Neural cell (in vitro differentiated cells): Measurements from ENCODE around the gene XIRP1. TPM values are rescaled to one million over a fixed set of nuclear protein-coding genes. Genes with fewer than 3 reads are reported as not detected.

Source experiments
- H2AFZ ChIP-seq: fragments of 200-600, 300-800 bp; sonication (generic), shearing (Covaris generic); 2 replicates; pipeline ENCODE4 v1.6.0; 2014; ENCODE audit warnings: low read depth, mild to moderate bottlenecking, antibody characterized with exemption, low read length, moderate library complexity
- H3F3A ChIP-seq: fragments of 200-600 bp; shearing (Covaris generic); 2 replicates; pipeline ENCODE4 v1.6.1; 2016; ENCODE audit warnings: mild to moderate bottlenecking, moderate library complexity, mixed read lengths, antibody characterized with exemption, low read length; ENCODE audit not compliant: insufficient read depth, poor library complexity, severe bottlenecking
- H3K27ac ChIP-seq: fragments of 200-600, 300-800 bp; sonication (generic), shearing (Covaris generic); 2 replicates; pipeline ENCODE4 v1.5.1; 2014; ENCODE audit warnings: mild to moderate bottlenecking, low read length, moderate library complexity
- H3K27me3 ChIP-seq: fragments of 300-800, 200-600 bp; sonication (generic), shearing (Covaris generic); 2 replicates; pipeline ENCODE4 v1.6.0; 2014; ENCODE audit warnings: mild to moderate bottlenecking, low read depth, low read length, moderate library complexity; ENCODE audit not compliant: insufficient read depth
- H3K36me3 ChIP-seq: fragments of 300-800, 200-600 bp; sonication (generic), shearing (Covaris generic); 2 replicates; pipeline ENCODE4 v1.5.1; 2014; ENCODE audit warnings: mild to moderate bottlenecking, antibody characterized with exemption, low read length, moderate library complexity; ENCODE audit not compliant: insufficient read depth
- H3K4me2 ChIP-seq: fragments of 300-800, 200-600 bp; sonication (generic), shearing (Covaris generic); 2 replicates; pipeline ENCODE4 v1.6.0; 2014; ENCODE audit warnings: mild to moderate bottlenecking, low read length
- H3K4me3 ChIP-seq: fragments of 300-800, 200-600 bp; sonication (generic), shearing (Covaris generic); 2 replicates; pipeline ENCODE4 v1.5.1; 2014; ENCODE audit warnings: mild to moderate bottlenecking, low read length, moderate library complexity
- H3K79me2 ChIP-seq: fragments of 200-600 bp; shearing (Covaris generic); replicated peaks from 2 replicates; pipeline ENCODE4 v1.6.0; 2014; ENCODE audit warnings: mild to moderate bottlenecking, low read length, moderate library complexity; ENCODE audit not compliant: insufficient read depth
- H3K9ac ChIP-seq: fragments of 300-800, 200-600 bp; sonication (generic), shearing (Covaris generic); 2 replicates; pipeline ENCODE4 v1.6.1; 2016; ENCODE audit warnings: mild to moderate bottlenecking, low read length, mixed read lengths
- H3K9me2 ChIP-seq: fragments of 200-600 bp; shearing (Covaris generic); 2 replicates; pipeline ENCODE4 v1.6.1; 2016; ENCODE audit warnings: mild to moderate bottlenecking, low read length, mixed read lengths; ENCODE audit not compliant: insufficient read depth
- H3K9me3 ChIP-seq: fragments of 200-600, 300-800 bp; sonication (generic), shearing (Covaris generic); 2 replicates; pipeline ENCODE4 v1.6.1; 2016; ENCODE audit warnings: mild to moderate bottlenecking, mixed run types, low read length, moderate library complexity, mixed read lengths
- H4K20me1 ChIP-seq: fragments of 200-600 bp; shearing (Covaris generic); 2 replicates; pipeline ENCODE4 v1.6.1; 2016; ENCODE audit warnings: mild to moderate bottlenecking, mixed run types; ENCODE audit not compliant: insufficient read depth
- EP300 ChIP-seq: fragments of 450-650 bp; conservative IDR thresholded peaks from 2 replicates; pipeline ENCODE4 v1.6.1; 2014; ENCODE audit warnings: antibody characterized with exemption, mild to moderate bottlenecking, moderate library complexity; ENCODE audit not compliant: poor library complexity, severe bottlenecking
- EZH2 ChIP-seq: fragments of 200-600, 300-800 bp; shearing (Covaris generic), sonication (generic); IDR thresholded peaks from 2 replicates; pipeline ENCODE4 v1.6.1; 2014; ENCODE audit warnings: antibody characterized with exemption, low read length, borderline replicate concordance, mild to moderate bottlenecking; ENCODE audit not compliant: insufficient read depth, poor library complexity, severe bottlenecking
- MXI1 ChIP-seq: fragments of 450-650 bp; conservative IDR thresholded peaks from 2 replicates; pipeline ENCODE4 v1.6.1; 2014; ENCODE audit warnings: antibody characterized with exemption, mild to moderate bottlenecking; ENCODE audit not compliant: poor library complexity, severe bottlenecking
- POLR2AphosphoS5 ChIP-seq: IDR thresholded peaks from 2 replicates; pipeline ENCODE4 v1.6.1; 2012
- RAD21 ChIP-seq: fragments of 450-650 bp; conservative IDR thresholded peaks from 2 replicates; pipeline ENCODE4 v1.6.1; 2014; ENCODE audit warnings: antibody characterized with exemption, mild to moderate bottlenecking, moderate library complexity
- SMC3 ChIP-seq: fragments of 450-650 bp; conservative IDR thresholded peaks from 2 replicates; pipeline ENCODE4 v1.6.1; 2014; ENCODE audit warnings: antibody characterized with exemption, mild to moderate bottlenecking, moderate library complexity; ENCODE audit not compliant: poor library complexity
- TAF1 ChIP-seq: IDR thresholded peaks from 2 replicates; pipeline ENCODE4 v1.6.1; 2012; ENCODE audit warnings: low read depth
- polyA plus RNA-seq: library from polyadenylated mRNA; depleted of rRNA; stranded (reverse); fragments of >200 nt; gene quantifications from 2 replicates; pipeline ENCODE4 v1.2.3, GENCODE V29; 2014
- TF ChIP-seq, protein P1 (sequence below): IDR thresholded peaks from 2 replicates; pipeline ENCODE4 v1.6.1; 2012; ENCODE audit warnings: borderline replicate concordance
- TF ChIP-seq, protein P2 (sequence below): fragments of 450-650 bp; IDR thresholded peaks from 2 replicates; pipeline ENCODE4 v1.5.1; 2014; ENCODE audit warnings: antibody characterized with exemption, mild to moderate bottlenecking, moderate library complexity; ENCODE audit not compliant: poor library complexity, severe bottlenecking

The XIRP1 gene
- polyA plus RNA-seq, 1 donor from 2014 or later: not detected

DNA sequence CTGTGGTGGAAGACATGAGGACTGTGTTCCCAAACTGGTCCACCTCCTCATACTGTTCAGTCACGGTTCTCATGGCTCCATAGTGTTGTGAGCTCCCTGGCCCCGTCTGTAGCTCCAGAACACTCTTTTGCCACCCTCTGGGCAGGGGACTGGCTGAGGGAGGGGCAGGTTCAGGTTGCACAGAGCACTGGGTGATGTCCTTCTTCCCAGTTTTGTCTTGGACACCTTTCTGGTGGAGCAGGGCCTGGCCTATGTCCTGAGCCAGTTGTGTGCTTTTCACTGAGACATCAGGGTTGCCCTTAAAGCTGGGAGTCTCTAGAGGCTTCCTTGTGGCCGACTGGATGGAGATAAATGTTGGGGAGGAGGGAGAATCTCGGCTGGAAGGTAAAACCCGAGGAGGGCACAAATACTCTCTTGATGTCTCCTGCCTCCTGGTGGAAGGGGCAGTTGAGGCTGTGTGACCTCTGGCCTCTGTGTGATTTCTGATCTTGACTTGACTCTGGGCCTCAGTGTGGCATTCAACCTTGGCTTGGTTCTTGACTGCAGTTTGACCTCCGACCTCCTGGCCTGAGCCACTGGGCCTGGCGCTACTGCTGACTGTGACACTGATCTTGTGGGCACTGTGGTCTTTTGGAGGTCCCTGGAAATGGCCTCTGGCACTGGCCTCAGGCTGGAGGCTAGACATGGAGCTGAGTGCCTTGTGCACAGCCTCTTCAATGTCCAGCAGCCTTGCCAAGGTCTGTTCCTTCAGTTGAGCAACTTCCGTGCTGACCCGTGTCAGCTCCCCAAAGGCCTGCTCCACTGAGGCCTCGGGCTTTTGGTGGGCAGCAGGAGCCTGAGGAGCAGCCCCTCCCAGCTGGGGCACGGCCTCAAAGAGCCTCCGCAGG lies 8.1 kb downstream of the XIRP1 start:
- Histone ChIP-seq H3K27me3 (peaks cover 3% of the 10 kb centered on the region), H2AFZ (no peak overlapping the region), H3K4me2 (no peak overlapping the region), H3K9me3 (no peaks in the 10 kb centered on the region), H3K27ac (no peak overlapping the region), H3K36me3 (no peaks in the 10 kb centered on the region), H3K79me2 (no peaks in the 10 kb centered on the region), H3F3A (no peaks in the 10 kb centered on the region), H3K9ac (no peak overlapping the region), H3K9me2 (no peaks in the 10 kb centered on the region), H3K4me3 (no peak overlapping the region), H4K20me1 (no peaks in the 10 kb centered on the region)
- TF ChIP-seq EZH2 (no peak), SMC3 (no peak), POLR2AphosphoS5 (no peak), TAF1 (no peak), EP300 (no peak), MXI1 (no peak), RAD21 (no peak)
- TF ChIP-seq, protein P1, sequence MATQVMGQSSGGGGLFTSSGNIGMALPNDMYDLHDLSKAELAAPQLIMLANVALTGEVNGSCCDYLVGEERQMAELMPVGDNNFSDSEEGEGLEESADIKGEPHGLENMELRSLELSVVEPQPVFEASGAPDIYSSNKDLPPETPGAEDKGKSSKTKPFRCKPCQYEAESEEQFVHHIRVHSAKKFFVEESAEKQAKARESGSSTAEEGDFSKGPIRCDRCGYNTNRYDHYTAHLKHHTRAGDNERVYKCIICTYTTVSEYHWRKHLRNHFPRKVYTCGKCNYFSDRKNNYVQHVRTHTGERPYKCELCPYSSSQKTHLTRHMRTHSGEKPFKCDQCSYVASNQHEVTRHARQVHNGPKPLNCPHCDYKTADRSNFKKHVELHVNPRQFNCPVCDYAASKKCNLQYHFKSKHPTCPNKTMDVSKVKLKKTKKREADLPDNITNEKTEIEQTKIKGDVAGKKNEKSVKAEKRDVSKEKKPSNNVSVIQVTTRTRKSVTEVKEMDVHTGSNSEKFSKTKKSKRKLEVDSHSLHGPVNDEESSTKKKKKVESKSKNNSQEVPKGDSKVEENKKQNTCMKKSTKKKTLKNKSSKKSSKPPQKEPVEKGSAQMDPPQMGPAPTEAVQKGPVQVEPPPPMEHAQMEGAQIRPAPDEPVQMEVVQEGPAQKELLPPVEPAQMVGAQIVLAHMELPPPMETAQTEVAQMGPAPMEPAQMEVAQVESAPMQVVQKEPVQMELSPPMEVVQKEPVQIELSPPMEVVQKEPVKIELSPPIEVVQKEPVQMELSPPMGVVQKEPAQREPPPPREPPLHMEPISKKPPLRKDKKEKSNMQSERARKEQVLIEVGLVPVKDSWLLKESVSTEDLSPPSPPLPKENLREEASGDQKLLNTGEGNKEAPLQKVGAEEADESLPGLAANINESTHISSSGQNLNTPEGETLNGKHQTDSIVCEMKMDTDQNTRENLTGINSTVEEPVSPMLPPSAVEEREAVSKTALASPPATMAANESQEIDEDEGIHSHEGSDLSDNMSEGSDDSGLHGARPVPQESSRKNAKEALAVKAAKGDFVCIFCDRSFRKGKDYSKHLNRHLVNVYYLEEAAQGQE: no peak
- TF ChIP-seq, protein P2, sequence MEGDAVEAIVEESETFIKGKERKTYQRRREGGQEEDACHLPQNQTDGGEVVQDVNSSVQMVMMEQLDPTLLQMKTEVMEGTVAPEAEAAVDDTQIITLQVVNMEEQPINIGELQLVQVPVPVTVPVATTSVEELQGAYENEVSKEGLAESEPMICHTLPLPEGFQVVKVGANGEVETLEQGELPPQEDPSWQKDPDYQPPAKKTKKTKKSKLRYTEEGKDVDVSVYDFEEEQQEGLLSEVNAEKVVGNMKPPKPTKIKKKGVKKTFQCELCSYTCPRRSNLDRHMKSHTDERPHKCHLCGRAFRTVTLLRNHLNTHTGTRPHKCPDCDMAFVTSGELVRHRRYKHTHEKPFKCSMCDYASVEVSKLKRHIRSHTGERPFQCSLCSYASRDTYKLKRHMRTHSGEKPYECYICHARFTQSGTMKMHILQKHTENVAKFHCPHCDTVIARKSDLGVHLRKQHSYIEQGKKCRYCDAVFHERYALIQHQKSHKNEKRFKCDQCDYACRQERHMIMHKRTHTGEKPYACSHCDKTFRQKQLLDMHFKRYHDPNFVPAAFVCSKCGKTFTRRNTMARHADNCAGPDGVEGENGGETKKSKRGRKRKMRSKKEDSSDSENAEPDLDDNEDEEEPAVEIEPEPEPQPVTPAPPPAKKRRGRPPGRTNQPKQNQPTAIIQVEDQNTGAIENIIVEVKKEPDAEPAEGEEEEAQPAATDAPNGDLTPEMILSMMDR: no peak

DNA sequence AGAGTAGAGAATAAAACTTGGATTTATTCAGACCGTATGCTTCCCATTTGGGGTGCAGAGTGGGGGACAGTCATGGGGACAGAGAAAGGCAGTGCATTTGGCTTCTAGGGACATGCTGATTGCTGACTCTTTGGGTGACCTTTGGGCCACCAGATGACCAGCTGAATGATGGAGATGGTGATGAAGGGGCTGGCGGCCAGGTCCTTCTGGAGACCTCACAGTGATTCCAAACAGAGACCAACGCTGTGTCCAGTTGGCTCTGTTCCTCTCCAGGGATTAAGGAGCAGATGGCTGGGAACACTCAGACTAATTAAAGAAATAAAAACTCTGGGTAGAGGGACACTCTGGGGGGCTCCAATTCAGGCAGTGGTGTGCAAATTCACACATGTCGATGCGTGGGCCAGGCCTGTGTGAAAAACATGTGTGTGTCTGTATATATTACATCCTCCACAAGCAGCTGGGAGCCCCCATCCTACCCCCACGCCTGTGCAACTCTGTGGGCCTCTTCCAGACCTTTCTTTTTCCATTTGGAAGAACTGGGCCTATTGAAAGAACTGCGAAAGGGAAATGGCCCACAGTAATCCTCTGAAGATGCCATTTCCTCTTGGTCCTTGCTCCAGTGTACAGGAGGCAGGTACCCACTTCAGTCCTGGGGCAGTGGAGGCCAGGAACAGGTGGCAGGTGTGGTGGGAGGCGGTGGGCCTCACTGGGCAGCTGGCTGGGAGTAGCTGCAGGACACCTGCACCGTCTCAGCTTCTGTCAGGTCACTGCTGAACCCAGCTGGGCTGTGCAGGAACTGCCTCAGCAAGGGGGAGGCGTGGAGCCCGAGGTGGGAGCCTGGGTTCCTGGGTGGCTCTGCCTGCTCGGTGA lies 8.9 kb downstream of the XIRP1 start:
- Histone ChIP-seq H3K36me3 (no peaks in the 10 kb centered on the region), H4K20me1 (no peaks in the 10 kb centered on the region), H3K4me3 (no peak overlapping the region), H3K27me3 (peaks cover 3% of the 10 kb centered on the region), H3K4me2 (no peak overlapping the region), H3K27ac (no peak overlapping the region), H3K79me2 (no peaks in the 10 kb centered on the region), H3F3A (no peaks in the 10 kb centered on the region), H2AFZ (no peak overlapping the region), H3K9me3 (no peaks in the 10 kb centered on the region), H3K9me2 (no peaks in the 10 kb centered on the region), H3K9ac (no peak overlapping the region)
- no peak for TF ChIP-seq SMC3
- no peak for TF ChIP-seq MXI1
- TF ChIP-seq RAD21: no peak
- TF ChIP-seq EP300: no peak
